NOMO-1 treated with DMSO at 0.1 percent for 48 hours (cell line): Measurements from ENCODE around the gene AKAP6.
A peak's percentile ranks its signal among the peaks of the same experiment; 100 is the strongest.

Source experiments
- DNase-seq: peaks from one replicate; lab custom pipeline; 2025; ENCODE audit not compliant: unreplicated experiment; lab: John Stamatoyannopoulos, UW

Gene AKAP6

DNA sequence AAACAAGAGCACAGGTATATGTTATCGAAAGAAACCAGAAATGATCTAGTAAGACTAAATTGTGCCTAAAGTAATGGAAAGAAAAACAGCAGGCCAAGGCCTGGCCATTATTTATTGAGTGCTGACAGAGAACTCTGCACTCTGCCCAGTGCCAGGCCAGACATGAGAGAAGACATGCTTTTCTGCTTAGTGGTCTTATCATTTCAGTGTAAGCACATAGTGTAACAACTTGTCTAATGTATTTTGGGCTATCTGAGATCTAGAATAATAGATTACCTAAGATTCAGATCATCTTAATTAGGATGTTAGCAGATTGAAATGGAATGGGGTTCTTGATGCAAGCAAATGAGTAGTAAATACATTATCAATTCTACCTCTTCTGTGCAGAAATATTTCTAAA, 278.3 kb downstream of the AKAP6 start:
- no peak for DNase-seq

GRCh38 chr14:32608857-32609256, 279.8 kb downstream of the AKAP6 start:
- DNase-seq: no peak

DNA sequence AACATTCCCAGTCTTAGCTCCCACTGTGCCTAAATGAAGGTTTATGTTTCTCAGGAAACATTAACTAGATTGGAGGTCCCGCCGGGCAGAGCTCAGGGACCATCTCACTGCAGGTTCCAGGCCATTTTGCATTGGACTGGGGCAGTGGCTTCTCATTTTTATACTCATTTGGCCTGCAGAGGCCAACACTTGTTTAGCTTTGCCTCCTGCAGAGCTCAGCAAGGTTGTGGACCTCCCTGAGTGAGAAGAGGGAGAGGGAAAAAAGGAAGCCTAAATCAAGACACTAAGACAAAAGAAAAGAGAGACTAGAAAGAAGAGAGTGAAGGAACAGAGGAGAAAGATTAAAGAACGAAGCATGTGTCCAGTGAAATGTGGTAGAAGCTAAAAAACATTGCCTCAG, 280.3 kb downstream of the AKAP6 start:
- DNase-seq: no peak

GRCh38 chr14:32611752-32612151, 282.7 kb downstream of the AKAP6 start:
- DNase-seq: no peak

DNA sequence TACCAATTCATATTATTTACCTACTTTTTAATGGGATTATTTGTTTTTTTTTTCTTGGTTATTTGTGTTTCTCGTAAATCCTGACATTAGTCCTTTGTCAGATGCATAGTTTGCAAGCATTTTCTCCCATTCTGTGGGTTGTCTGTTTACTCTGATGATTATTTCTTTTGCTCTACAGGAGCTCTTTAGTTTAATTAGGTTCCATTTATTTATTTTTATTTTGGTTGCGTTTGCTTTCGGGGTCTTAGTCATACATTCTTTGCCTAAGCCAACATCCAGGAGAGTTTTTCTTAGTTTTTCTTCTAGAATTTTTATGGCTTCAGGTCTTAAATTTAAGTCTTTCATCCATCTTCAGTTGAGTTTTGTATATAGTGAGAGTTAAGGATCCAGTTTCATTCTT, 289.9 kb downstream of the AKAP6 start:
- no peak for DNase-seq

DNA sequence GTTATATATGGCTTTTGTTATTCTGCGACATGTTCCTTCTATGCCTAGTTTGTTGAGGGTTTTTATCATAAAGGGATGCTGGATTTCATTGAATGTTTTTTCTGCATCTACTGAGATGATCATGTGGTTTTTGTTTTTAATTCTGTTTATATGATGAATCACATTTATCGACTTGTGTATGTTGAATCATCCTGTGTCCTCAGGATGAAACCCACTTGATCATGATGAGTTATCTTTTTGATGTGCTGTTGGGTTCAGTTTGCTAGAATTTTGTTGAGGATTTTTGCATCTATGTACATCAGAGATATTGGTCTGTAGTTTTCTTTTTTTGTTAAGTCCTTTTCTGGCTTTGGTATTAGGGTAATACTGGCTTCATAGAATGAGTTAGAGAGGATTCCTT, 291.2 kb downstream of the AKAP6 start:
- DNase-seq: no peak

DNA sequence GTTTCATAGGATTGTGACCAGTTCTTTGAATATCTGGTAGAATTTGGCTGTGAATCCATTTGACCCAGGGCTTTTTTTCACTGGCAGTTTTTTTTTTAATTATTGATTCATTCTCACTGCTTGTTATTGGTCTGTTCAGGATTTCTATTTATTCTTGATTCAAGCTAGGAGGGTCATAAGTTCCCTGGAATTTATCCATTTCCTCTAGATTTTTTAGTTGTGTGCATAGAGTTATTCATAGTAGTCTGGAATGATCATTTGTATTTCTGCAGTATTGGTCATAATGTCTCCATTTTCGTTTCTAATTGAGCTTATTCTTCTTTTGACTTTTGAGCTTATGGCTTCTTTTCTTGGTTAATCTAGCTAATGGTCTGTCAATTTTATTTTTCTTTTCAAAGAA, 291.6 kb downstream of the AKAP6 start:
- DNase-seq: no peak

DNA sequence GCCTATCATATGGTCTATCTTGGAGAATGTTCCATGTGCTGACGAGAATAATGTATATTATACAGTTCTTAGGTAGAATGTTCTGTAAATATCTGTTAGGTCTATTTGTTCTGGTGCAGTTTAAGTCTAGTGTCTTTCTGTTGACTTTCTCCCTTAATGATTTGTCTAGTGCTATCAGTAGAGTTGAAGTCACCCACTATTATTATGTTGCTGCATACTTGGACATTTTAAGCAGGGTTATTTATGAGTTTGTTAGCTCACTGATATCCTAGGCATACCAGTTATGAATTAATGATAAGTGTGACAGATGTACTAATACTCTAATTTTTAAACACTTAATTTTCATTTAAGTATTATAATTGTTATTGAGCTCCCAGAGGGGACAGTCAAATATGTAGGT, 292.5 kb downstream of the AKAP6 start:
- DNase-seq: no peak

DNA sequence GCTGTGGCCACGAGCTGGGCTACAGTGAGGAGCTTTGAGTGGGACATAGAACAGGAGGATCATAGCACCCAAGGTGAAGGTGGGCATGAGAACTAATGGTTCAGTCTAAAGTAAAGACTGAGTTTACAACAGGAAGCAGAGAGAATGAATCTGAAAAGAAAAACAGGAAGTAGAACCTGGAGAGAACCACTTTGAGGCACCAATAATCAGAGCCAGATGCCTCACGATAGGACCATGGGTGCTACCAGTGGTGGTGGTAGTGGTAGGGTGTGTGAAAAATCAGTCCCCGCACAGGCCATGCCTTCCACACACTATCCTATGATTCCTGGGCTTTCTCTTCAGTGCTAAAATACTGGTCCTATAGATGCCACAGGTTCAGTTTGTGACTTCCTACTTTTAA, 293.6 kb downstream of the AKAP6 start:
- no peak for DNase-seq

- DNase-seq: no peak
Observed at GRCh38 chr14:32623300-32624093, 294.4 kb downstream of the AKAP6 start.

- no peak for DNase-seq
Observed at GRCh38 chr14:32625211-32625610, 296.1 kb downstream of the AKAP6 start.

DNA sequence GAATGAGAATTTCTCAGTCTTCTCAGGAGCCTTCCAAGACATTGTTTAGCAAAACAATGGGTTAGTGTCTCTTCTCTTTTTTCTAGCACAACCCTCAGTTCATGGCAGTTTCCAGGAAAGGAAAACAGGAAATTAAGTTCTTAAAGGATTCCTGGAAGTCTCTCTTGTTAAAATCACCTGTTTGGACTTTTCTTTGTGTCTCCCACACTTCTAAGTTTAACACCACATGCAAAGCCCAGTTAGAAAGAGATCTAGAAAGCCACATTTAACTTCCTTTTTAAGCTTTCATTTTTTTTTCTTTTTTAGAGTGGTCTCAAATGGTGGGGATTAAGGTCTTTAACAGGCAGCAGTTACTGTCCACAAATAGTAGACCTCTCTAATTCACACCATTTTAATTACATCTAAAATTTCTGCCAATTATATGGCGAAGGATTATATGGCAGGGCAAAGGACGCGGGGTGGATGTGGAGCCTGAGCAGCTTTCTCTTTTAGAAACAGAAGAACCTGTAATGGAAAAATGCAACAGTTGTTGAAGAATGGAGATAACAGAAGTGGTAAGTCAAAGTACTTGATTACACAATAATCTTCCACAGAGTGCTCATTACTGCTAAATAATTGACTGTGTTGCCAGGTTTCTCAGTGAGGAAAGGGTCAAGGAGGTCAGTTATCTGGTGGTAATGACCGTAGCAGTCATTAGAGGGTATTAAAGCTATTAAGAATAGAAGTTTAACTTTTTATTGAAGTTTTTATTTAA, 298.6 kb downstream of the AKAP6 start:
- peak; percentile 4 for DNase-seq

- DNase-seq: no peak
Observed at GRCh38 chr14:32629236-32629635, 300.1 kb downstream of the AKAP6 start.

DNA sequence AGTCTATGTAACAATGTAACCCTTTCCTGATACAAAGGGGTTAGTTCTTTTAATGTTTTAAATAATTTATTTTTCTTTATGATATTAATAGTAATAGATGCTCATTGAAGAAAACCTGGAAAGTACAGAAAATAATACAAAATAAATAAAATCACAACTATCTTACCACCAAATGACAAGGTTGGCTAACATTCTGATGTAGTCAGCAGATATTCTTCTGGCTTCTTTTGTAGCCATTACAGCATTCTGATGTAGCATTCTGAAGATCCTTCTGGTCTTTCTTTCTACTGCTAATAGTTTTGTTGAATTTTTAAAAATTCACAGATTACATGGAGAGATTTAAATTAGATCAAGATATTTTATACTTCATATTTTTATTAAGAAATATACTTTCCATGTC, 301.6 kb downstream of the AKAP6 start:
- DNase-seq: no peak

GRCh38 chr14:32633224-32633859, 304.2 kb downstream of the AKAP6 start:
- DNase-seq: no peak

DNA sequence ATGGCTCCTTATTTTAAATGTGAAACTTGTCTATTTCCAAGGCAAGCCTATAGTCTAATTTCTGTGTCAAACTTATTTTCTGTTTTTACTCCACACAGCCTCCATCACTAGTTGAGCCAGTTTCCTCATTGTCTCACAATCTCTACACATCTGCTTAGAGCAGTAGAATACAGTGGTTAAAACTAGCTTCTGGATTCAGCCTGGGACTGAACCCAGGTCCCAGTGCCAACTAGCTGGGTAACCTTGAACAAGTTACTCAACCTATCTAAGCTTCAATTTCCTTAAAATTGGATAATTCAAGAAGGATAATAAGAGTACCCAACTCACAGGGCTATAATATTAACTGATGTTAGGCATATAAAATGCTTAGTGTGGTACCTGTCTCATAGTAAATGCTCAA, 304.8 kb downstream of the AKAP6 start:
- no peak for DNase-seq

DNA sequence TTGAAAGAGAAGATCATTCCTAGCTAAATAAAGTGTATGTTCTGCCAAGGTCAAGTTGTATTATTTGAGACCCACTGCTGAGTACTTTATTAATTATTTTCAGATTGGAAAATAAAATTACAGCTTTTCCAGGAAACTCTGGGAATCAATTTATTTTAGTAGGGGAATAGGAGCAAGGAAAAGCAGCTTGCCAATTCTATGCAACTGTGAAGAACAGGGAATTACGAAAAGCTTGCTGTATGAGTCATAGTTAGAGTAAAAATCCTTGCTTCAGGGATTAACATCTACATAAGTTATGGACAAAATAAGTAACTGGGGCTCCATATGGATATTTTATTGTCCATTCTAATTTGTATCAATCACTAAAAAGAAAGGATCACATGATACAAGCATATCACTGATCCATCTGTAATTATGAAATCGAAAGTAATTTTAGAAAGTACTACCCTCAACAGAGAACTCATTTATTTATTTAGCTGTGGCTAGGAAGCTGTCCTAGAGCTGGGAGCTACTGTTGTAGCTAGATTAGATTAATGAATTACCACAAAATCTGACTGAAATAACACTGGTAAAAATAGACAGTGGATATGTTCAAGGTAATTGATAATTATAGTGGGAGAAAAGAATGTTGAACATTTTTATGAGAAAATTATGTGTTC, 306.1 kb downstream of the AKAP6 start:
- no peak for DNase-seq

DNA sequence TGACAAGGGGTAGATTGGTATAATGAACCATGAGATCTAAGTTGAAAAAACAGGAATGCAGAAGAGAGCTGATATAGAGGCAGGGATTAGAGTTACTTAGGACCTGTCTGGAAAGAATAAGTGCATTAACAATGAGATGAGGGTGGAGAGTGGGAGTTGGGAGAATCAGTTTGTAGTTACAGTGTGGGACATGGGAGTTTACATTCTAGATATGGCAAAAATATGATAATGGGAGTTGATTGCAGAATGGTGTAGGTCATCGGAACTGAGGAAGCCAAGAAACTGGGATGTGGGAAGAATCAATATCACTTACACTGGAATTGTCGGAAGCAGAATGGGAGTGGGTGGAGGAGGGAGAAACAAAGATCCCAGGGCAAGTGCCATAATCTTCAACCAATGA, 308.5 kb downstream of the AKAP6 start:
- no peak for DNase-seq

- DNase-seq: no peak
Observed at GRCh38 chr14:32639208-32639607, 310.1 kb downstream of the AKAP6 start.

- DNase-seq: no peak
Observed at GRCh38 chr14:32645551-32645950, 316.5 kb downstream of the AKAP6 start.

- no peak for DNase-seq
Observed at GRCh38 chr14:32648434-32648833, 319.3 kb downstream of the AKAP6 start.

GRCh38 chr14:32650030-32650429, 320.9 kb downstream of the AKAP6 start:
- no peak for DNase-seq
